HepG2 (cell line): ENCODE data around the gene GHRHR.

Source experiments
- ATF6 ChIP-seq: sonication (generic); formaldehyde crosslinking; conservative IDR thresholded peaks from 2 replicates; pipeline ENCODE4 v1.4.0; 2020; ENCODE audit warnings: missing genetic modification reagents
- CTCF ChIP-seq: sonication (generic); formaldehyde crosslinking; IDR thresholded peaks from 2 replicates; pipeline ENCODE4 v1.5.0; 2020; ENCODE audit warnings: mild to moderate bottlenecking, missing genetic modification reagents, moderate library complexity
- RBM39 ChIP-seq: fragments of 200-400 bp; formaldehyde crosslinking; IDR thresholded peaks from one replicate; pipeline ENCODE4 v1.6.1; 2018; ENCODE audit warnings: antibody characterized with exemption, mild to moderate bottlenecking, low read depth, low read length; ENCODE audit not compliant: poor library complexity, severe bottlenecking
- RFX5 ChIP-seq: IDR thresholded peaks from 2 replicates; pipeline ENCODE4 v1.6.1; 2011; ENCODE audit warnings: low read depth, low read length, improper control_type of control experiment
- TAF1 ChIP-seq: sonication (generic); formaldehyde crosslinking; IDR thresholded peaks from 2 replicates; pipeline ENCODE4 v1.4.0; 2020; ENCODE audit warnings: missing genetic modification reagents
- ZNF777 ChIP-seq: sonication (generic); formaldehyde crosslinking; IDR thresholded peaks from 2 replicates; pipeline ENCODE4 v1.4.0; 2020; ENCODE audit warnings: missing genetic modification reagents

GRCh38 chr7:30965372-30965771, 1.6 kb downstream of the GHRHR start:
- TF ChIP-seq CTCF (CRISPR knock-in tag), result no peak
- no peak for TF ChIP-seq ZNF777 (CRISPR knock-in tag)
- no peak for TF ChIP-seq ATF6
- no peak for TF ChIP-seq RFX5
- no peak for TF ChIP-seq RBM39
- no peak for TF ChIP-seq TAF1 (CRISPR knock-in tag)
